GM18505 (cell line): ENCODE measurements around the gene AMPD3.

Experiments used
- ATAC-seq: cut with Tn5 transposase; IDR thresholded peaks from one replicate; pipeline ENCODE4 v1.9.1; 2021; ENCODE audit not compliant: unreplicated experiment
- POLR2A ChIP-seq: IDR thresholded peaks from 4 replicates; pipeline ENCODE4 v1.6.1; 2011; ENCODE audit warnings: borderline replicate concordance; ENCODE audit not compliant: insufficient read depth, insufficient read length; ENCODE audit errors: extremely low read depth

Gene AMPD3

GRCh38 chr11:10490398-10491241 lies 35.6 kb downstream of the AMPD3 start:
- TF ChIP-seq POLR2A, result no peak
- ATAC-seq, result no peak

- no peak for ATAC-seq
- TF ChIP-seq POLR2A, result no peak
Measured at GRCh38 chr11:10492084-10492483, 37.0 kb downstream of the AMPD3 start.

DNA sequence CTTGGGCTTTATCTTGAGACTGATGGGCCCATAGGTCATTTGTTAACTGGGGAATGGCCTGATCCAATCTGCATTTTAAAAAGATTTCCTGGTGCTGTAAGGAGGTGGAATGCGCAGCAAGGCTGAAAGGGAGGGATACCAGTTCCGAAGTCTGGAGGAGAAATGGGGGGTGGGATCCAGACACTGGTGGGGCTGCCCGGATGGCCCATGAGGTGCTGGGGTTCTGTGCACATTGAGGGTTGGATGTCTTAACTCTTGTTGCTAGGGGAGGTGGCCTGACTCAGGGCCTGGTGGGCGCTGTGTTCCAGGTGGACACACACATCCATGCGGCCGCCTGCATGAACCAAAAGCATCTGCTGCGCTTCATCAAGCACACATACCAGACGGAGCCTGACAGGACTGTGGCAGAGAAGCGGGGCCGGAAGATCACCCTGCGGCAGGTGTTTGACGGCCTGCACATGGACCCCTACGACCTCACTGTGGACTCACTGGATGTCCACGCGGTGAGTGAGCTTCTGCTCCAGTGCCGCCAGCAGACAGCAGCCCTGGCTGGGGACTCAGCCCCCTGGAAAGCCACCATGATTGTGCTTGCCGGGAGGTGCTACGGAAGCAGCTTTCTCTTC lies 38.1 kb downstream of the AMPD3 start:
- TF ChIP-seq POLR2A, result no peak
- no peak for ATAC-seq

GRCh38 chr11:10494636-10495463 lies 39.8 kb downstream of the AMPD3 start:
- TF ChIP-seq POLR2A, result no peak
- no peak for ATAC-seq

- no peak for ATAC-seq
- no peak for TF ChIP-seq POLR2A
Measured at GRCh38 chr11:10495464-10495786, 40.4 kb downstream of the AMPD3 start.

- no peak for TF ChIP-seq POLR2A
- ATAC-seq, result no peak
Measured at GRCh38 chr11:10496296-10496936, 41.4 kb downstream of the AMPD3 start.

- TF ChIP-seq POLR2A, result no peak
- no peak for ATAC-seq
Measured at GRCh38 chr11:10497371-10498021, 42.4 kb downstream of the AMPD3 start.

GRCh38 chr11:10498022-10498400 lies 42.9 kb downstream of the AMPD3 start:
- no peak for TF ChIP-seq POLR2A
- no peak for ATAC-seq

- TF ChIP-seq POLR2A, result no peak
- no peak for ATAC-seq
Measured at GRCh38 chr11:10498426-10499250, 43.6 kb downstream of the AMPD3 start.

DNA sequence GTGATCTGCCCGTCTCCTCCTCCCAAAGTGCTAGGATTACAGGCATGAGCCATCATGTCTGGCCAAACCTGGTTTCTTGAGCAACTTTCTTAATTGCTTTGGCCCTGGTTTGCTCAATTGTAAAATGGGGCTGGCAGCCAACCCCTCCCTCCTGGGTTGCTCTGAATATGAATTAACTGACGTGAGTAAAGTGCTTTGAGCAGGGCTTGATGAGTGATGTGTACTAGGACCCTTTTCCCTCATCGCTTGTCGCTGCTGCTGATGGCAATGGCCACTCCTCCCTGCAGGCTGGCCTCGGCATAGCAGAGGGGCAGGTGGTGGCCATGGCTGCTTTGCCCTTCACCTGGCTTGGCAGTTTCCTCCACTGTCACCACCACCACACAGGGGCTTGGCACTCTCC lies 44.4 kb downstream of the AMPD3 start:
- ATAC-seq, result no peak
- no peak for TF ChIP-seq POLR2A

GRCh38 chr11:10499874-10500601 lies 45.0 kb downstream of the AMPD3 start:
- no peak for ATAC-seq
- no peak for TF ChIP-seq POLR2A
